SK-N-MC (cell line): ENCODE results near the gene TMEM86A.

Source experiments
- EZH2 ChIP-seq: fragments of 200-600 bp; sonication (generic); IDR thresholded peaks from one replicate; pipeline ENCODE4 v1.6.1; 2017; ENCODE audit warnings: antibody characterized with exemption
- FOXP2 ChIP-seq: optimal IDR thresholded peaks from 2 replicates; pipeline ENCODE3; 2011; ENCODE audit warnings: mild to moderate bottlenecking, moderate library complexity; ENCODE audit not compliant: insufficient read depth; ENCODE audit errors: extremely low read length, control extremely low read depth
- POLR2AphosphoS5 ChIP-seq: IDR thresholded peaks from 2 replicates; pipeline ENCODE4 v1.6.1; 2012; ENCODE audit warnings: mild to moderate bottlenecking, low read depth, low read length, borderline replicate concordance

GRCh38 chr11:18721561-18722292, 23.1 kb downstream of the TMEM86A start:
- no peak for TF ChIP-seq POLR2AphosphoS5
- no peak for TF ChIP-seq EZH2
- no peak for TF ChIP-seq FOXP2
